Stimulated activated naive CD8-positive, alpha-beta T cell treated with anti-CD3 and anti-CD28 coated beads, Interleukin-15, Interleukin-2, amounts not matched to agents 100 ng/mL and 50 ng/mL, for 24 hours (primary cell): ENCODE measurements around the gene CLSTN2.

Experiments used
- H3K27ac Mint-ChIP-seq: one replicate; pipeline ENCODE4 v1.8.0; 2021; ENCODE audit warnings: mild to moderate bottlenecking, mixed read lengths
- H3K27me3 Mint-ChIP-seq: one replicate; pipeline ENCODE4 v1.8.0; 2021; ENCODE audit warnings: mixed read lengths
- H3K36me3 Mint-ChIP-seq: one replicate; pipeline ENCODE4 v1.8.0; 2021; ENCODE audit warnings: low read depth, mixed read lengths
- H3K4me1 Mint-ChIP-seq: one replicate; pipeline ENCODE4 v1.8.0; 2021; ENCODE audit warnings: low read depth, mixed read lengths
- H3K4me3 Mint-ChIP-seq: one replicate; pipeline ENCODE4 v1.8.0; 2021; ENCODE audit warnings: mild to moderate bottlenecking, mixed read lengths
- H3K9me3 Mint-ChIP-seq: one replicate; pipeline ENCODE4 v1.8.0; 2021; ENCODE audit warnings: mixed read lengths

Gene CLSTN2

DNA sequence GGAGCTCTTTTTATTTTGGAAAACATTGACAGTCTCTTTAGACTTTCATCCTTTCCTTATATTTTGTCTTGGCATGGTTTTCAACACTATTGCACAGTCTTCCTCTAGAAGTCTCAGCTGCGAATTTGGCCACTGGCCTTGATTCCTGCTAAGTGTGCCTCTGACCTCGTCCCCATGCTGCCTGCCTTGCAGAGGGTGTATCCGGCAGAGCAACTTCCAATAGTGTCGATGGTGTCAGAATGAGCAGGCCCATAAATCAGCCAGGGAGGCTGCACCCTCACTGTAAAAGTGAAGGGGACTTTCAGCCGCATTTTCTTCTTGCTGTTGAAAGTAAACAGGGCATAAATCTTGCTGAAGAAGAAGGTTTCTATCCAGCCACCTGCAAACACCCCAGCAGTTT, 406.2 kb downstream of the CLSTN2 start:
- no peak overlapping the region for H3K4me3 Mint-ChIP-seq
- H3K4me1 Mint-ChIP-seq = no peaks in the 10 kb centered on the region
- H3K36me3 Mint-ChIP-seq = no peaks in the 10 kb centered on the region
- no peaks in the 10 kb centered on the region for H3K27me3 Mint-ChIP-seq
- no peak overlapping the region for H3K27ac Mint-ChIP-seq
- no peaks in the 10 kb centered on the region for H3K9me3 Mint-ChIP-seq

DNA sequence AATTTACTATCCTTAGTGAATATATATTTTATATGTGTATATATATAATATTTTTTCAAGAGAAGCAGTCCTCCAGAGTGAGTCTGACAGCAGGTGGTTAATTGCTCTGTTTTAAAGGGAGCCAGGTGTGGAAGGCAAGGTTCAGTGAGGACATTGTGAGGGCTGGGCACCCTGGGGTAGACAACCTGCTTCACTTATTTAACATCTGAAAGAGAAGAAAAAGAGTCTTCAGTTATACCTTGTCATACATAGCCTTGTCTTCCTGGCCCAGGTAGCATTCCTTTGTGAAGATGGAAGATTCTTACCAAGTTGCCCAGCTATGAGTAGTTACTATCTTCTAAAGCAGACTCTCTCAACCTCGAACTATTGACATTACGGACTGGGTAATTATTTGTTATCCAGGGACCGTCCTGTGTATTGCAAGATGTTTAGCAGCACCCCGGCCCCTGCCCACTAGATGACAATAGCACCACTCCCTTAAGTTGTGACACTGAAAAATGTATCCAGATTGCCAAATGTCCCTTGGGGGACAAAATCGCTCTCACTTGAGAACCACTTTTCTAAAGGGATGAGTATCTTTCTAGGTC, 406.9 kb downstream of the CLSTN2 start:
- H3K9me3 Mint-ChIP-seq = no peaks in the 10 kb centered on the region
- no peaks in the 10 kb centered on the region for H3K4me1 Mint-ChIP-seq
- H3K36me3 Mint-ChIP-seq = no peaks in the 10 kb centered on the region
- no peak overlapping the region for H3K27ac Mint-ChIP-seq
- no peak overlapping the region for H3K4me3 Mint-ChIP-seq
- H3K27me3 Mint-ChIP-seq = no peaks in the 10 kb centered on the region

DNA sequence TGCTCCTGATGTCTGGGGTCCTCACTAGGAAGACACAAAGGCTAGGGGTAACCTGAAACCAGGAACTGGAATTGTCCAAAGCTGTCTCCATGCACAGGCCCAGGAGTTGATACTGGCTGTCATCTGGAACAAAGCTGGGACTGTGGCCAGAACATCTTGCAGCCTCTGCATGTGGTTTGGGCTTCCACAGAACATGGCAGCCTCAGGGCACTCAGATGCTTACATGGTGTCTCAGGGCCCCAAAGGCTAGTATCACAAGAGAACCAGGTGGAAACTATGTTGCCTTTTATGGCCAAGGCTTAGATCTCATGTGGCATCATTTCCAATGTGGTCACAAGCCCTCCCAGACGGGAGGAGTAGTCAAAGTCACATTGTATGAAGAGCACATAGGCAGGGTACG, 407.7 kb downstream of the CLSTN2 start:
- H3K4me1 Mint-ChIP-seq = no peaks in the 10 kb centered on the region
- no peaks in the 10 kb centered on the region for H3K36me3 Mint-ChIP-seq
- H3K9me3 Mint-ChIP-seq = no peaks in the 10 kb centered on the region
- no peaks in the 10 kb centered on the region for H3K27me3 Mint-ChIP-seq
- H3K4me3 Mint-ChIP-seq = no peak overlapping the region
- H3K27ac Mint-ChIP-seq = no peak overlapping the region

DNA sequence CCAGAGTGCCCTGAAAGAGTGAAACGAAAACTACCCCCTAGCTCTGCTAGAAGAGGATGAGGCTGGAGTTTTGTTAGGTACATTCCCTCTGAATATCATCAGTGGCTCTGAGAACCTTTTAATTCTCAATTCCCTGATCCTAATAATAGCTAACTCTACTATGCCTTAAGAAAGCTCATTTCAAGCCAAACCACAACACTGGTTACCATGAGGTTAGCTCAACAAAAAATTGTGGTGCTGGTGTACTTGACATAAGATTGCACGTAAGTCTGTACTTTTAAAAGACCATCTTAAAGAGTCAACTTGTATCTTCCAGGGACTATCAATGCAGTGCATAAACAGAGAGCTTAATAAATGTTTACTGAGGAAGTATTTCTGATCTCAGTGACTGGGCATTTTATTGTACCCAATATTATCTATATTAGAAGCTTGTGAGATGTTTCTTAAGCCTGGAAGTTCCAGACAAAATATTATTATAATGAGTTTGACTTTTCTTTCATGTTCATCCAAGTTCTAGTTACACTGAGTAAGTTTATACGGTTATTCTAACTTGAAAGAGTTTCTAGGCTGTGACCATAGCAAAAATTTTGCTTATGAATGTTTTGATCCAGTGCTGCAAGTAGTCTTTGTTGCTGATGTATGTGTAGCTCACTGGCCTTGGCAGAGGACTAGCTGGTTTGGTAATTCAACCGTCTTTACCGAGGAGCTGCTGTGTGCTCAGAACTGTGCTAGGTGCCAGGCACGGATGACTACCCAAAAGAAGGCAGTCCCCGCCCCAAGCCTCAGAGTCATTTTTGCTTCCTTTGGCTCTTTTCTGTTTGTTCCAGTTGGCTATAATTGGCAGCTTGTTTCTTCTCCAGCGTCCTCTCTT, 408.5 kb downstream of the CLSTN2 start:
- H3K36me3 Mint-ChIP-seq = no peaks in the 10 kb centered on the region
- peaks cover 2% of the 10 kb centered on the region for H3K9me3 Mint-ChIP-seq
- H3K4me3 Mint-ChIP-seq = no peak overlapping the region
- no peaks in the 10 kb centered on the region for H3K4me1 Mint-ChIP-seq
- H3K27me3 Mint-ChIP-seq = no peaks in the 10 kb centered on the region
- no peak overlapping the region for H3K27ac Mint-ChIP-seq

DNA sequence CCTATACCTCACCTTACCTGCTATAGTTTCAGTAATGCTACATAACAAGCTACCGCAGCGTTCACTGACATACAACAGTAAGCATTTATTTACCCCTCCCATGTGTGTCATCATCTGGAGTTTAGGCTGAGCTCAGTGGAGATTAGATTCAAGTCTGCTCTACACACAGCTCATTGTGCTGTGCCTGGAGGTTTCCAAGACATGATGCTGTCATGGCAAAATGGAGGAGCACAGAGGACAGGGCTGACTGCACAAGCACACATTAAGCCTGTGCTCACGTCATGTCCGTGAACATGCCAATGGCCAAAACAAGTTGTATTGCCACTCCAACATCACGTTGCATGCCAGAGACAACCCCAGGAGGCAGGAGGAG, 409.1 kb downstream of the CLSTN2 start:
- H3K27ac Mint-ChIP-seq = no peak overlapping the region

DNA sequence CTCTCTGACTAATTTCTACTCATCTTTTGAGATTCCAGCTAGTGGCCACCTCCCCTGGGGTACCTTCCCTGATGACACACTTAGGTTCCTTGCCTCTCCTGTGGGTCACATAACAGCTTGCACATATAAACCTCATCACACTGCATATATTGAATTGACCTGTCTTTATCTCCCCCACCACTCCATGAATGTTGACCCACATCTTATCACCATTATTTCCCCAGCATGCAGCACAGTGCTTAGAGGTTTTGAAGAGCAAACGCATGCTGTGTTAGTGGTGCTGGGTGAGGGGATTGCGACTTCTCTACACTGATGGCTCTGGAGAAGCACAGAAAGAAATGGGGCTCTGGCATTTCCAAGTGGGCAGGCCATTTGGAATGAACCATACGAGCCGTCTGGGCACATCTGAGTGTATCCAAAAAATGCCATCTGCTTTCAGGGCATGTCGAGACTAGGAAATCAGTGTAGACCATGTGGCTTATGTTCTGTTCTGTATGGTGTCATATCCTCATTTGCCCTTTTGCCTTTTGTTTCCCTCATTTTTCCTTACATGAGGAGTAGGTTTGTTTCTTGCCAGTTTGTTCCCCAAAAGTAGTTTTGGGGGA, 409.7 kb downstream of the CLSTN2 start:
- Mint-ChIP-seq H3K27me3 (peaks cover 7% of the 10 kb centered on the region), H3K36me3 (no peaks in the 10 kb centered on the region), H3K27ac (no peak overlapping the region), H3K9me3 (peaks cover 15% of the 10 kb centered on the region), H3K4me3 (no peak overlapping the region), H3K4me1 (no peaks in the 10 kb centered on the region)

More for the DNA sequence above, 409.1 kb downstream of the CLSTN2 start:
- Mint-ChIP-seq H3K9me3 (peaks cover 8% of the 10 kb centered on the region), H3K27me3 (peaks cover 1% of the 10 kb centered on the region), H3K4me1 (no peaks in the 10 kb centered on the region), H3K4me3 (no peak overlapping the region), H3K36me3 (no peaks in the 10 kb centered on the region)

DNA sequence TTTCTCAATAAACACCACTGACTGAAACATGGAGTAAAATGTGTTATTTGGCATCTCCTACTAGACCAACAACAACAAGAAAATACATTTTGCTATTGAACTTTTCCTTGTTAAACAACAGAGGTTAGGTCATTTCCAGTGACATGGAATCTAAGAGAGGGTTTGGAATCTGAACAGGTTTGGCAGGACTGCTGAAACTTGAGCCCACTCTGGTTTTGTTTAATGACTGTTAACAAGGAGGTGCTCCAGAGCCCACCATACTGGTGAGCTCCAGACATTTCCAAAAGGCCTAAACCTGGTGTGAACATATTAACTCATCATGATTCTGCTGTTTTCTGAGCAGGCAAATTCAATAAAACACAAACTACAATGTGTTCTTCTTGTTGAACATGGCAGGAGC, 412.2 kb downstream of the CLSTN2 start:
- H3K4me1 Mint-ChIP-seq = no peaks in the 10 kb centered on the region
- no peak overlapping the region for H3K27ac Mint-ChIP-seq
- H3K4me3 Mint-ChIP-seq = no peak overlapping the region
- peaks cover 7% of the 10 kb centered on the region for H3K27me3 Mint-ChIP-seq
- peaks cover 23% of the 10 kb centered on the region for H3K9me3 Mint-ChIP-seq
- no peaks in the 10 kb centered on the region for H3K36me3 Mint-ChIP-seq

DNA sequence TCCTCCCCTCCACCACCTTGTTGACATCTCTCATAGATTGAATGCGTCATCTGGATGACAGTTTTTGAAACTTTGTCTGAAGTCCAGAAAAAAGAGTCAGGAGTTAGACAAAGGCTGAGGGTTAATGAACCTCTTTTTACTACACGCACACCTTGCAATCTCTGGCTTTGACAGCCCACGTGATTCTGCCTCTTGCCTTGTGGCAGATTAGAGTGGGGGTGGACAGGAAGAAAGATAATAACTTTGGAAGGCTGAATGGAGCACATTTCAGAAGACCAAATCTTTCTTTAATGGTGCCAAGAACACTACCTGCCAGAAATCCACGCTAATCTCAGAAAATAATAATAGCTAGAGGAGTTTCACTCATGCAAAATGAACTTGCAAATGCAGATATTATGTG, 415.0 kb downstream of the CLSTN2 start:
- Mint-ChIP-seq H3K9me3 (peaks cover 23% of the 10 kb centered on the region), H3K27me3 (peaks cover 7% of the 10 kb centered on the region), H3K4me1 (no peaks in the 10 kb centered on the region), H3K4me3 (no peak overlapping the region), H3K27ac (no peak overlapping the region), H3K36me3 (no peaks in the 10 kb centered on the region)

DNA sequence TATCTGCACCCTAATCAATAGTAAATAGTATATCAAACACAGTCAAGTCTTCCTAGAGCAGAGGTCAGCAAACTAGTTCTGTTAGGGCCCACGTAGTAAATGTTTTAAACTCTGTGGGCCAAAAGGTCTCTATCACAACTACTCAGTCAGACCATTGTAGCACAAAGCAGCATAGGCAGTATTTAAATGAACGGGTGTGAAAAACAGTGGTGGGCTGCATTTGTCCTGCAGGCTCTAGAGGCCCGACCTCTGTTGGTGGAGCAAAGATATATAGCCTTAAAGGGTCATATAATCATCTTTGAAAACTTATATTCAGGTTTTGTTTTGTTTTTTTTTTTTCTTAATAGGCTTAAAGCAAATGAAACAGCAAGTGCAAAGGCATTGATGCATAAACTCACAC, 416.5 kb downstream of the CLSTN2 start:
- Mint-ChIP-seq H3K4me3 (no peak overlapping the region), H3K27ac (no peak overlapping the region)

DNA sequence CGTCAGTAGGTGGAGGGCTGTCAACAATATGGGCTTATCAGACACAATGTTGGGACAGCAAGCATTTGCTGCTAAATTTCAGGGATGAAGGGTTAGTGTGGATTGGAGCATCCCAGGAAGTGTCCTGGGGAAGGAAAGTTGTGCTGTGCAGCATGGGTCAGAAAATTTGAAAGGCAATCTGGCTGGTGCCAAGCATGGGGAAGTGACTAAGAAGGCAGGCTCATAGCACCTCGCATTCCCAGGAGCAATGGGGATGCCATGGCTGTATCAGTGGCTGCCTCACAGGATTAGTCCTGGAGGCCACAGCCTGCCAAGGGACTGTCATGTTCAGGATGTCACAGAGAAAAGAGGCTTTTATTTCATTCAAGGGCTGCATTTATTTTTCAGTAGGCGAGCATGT, 420.5 kb downstream of the CLSTN2 start:
- H3K27me3 Mint-ChIP-seq = no peaks in the 10 kb centered on the region
- H3K36me3 Mint-ChIP-seq = no peaks in the 10 kb centered on the region
- H3K4me3 Mint-ChIP-seq = no peak overlapping the region
- H3K9me3 Mint-ChIP-seq = peaks cover under 1% of the 10 kb centered on the region
- no peak overlapping the region for H3K27ac Mint-ChIP-seq
- H3K4me1 Mint-ChIP-seq = no peaks in the 10 kb centered on the region

More for the DNA sequence above, 416.5 kb downstream of the CLSTN2 start:
- Mint-ChIP-seq H3K9me3 (peaks cover 23% of the 10 kb centered on the region), H3K4me1 (no peaks in the 10 kb centered on the region), H3K27me3 (peaks cover 7% of the 10 kb centered on the region), H3K36me3 (no peaks in the 10 kb centered on the region)

DNA sequence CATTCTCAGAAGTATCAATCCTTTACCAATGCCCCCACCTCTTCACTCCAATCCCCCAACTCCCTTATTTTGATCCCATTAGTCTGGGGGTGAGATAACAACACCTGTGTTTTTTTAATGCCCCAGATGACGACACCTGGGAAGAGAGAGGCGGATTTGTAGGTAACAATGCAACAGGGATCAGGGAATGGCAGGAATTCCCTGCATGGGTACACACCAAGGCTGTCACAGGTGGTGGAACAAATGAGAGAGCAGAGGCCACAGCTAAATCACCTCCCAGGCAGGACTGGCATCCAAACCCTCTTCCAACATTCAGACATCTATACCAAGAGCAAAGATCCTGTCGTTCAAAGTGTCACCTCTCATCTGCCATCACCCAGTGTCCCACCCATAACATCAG, 423.7 kb downstream of the CLSTN2 start:
- Mint-ChIP-seq H3K27ac (no peak overlapping the region), H3K4me1 (no peaks in the 10 kb centered on the region), H3K9me3 (no peaks in the 10 kb centered on the region)

DNA sequence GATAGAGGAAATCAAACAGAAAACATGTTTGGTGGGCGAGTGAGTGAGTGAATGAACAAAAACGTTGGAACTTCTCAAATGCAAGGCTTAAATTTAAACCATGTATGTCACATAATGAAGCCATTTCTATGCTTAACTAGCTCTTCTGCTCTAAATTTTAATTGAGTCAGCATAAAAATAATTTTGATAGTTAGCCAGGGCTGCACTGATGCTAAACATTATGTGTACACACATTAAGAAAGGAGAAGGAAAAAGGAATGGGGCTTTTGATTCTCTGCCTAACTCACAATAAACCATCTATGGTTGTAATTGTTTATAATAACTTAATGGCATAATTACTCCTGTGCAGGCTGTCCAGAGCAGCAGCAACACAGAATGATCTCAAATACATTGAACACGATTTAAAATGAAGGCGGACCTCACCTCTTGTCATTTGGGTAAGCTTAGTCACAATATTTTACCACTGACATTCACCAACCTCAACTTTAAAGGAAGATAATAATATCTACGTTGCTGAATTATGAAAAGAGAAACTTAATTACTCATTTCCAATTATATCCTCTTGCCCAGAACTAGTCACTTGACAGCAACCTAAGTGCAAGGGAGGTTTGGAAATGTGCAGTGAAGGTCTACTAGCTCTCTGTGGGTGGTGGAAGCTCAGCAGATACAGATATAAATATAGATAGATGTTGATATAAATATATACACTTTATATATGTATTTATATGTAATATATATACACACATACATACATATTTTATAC, 424.4 kb downstream of the CLSTN2 start:
- no peaks in the 10 kb centered on the region for H3K27me3 Mint-ChIP-seq
- H3K36me3 Mint-ChIP-seq = no peaks in the 10 kb centered on the region
- no peaks in the 10 kb centered on the region for H3K4me1 Mint-ChIP-seq
- H3K27ac Mint-ChIP-seq = no peak overlapping the region
- no peak overlapping the region for H3K4me3 Mint-ChIP-seq
- no peaks in the 10 kb centered on the region for H3K9me3 Mint-ChIP-seq

More for the DNA sequence above, 423.7 kb downstream of the CLSTN2 start:
- Mint-ChIP-seq H3K36me3 (no peaks in the 10 kb centered on the region), H3K4me3 (no peak overlapping the region), H3K27me3 (no peaks in the 10 kb centered on the region)

DNA sequence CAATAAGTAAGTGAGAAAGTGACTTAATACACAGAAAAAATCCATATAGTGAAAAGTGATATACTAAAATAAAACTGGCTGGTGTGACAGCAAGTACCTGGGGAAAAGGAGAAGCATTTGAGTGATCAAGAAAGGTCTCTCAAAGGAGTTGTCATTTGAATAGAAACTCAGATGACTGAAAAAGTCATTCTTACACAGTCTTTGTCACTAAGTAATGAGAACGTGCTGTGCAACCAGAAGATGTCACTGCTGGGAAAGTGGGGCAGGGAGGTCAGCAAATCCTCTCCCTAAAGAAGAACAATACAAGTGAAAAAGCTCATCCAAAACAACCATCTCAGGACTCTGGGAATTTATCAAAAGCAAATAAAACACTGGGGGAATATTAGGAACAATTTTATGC, 425.3 kb downstream of the CLSTN2 start:
- Mint-ChIP-seq H3K9me3 (no peaks in the 10 kb centered on the region), H3K27me3 (no peaks in the 10 kb centered on the region), H3K4me3 (no peak overlapping the region), H3K27ac (no peak overlapping the region), H3K4me1 (no peaks in the 10 kb centered on the region), H3K36me3 (no peaks in the 10 kb centered on the region)

DNA sequence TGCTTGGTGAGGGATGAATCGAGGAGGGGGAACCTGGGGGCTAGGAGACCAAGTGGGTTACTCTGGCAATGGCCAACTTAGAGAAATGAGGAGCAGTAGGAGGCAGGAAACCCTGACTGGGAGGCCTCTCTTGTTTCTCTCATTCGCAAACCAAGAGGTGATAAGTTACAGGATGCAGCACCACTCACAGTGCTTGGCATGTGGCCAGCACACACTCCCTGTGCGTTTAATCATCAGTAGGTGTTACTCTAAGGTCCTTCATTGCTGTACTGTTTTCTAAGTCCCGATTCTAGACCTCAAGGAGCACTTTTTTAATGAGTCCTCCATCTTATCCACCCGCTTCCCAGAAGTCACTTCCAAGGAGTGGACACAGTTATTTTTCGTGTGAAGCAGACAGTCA, 428.8 kb downstream of the CLSTN2 start:
- Mint-ChIP-seq H3K4me1 (no peaks in the 10 kb centered on the region), H3K27me3 (no peaks in the 10 kb centered on the region), H3K36me3 (no peaks in the 10 kb centered on the region), H3K4me3 (no peak overlapping the region), H3K27ac (no peak overlapping the region), H3K9me3 (no peaks in the 10 kb centered on the region)
